Epidermal melanocyte (primary cell): ENCODE measurements around the gene IGF2BP3.
"Not testable (repeated sequence)": the region's sequence is repeated elsewhere in the genome, so short reads cannot be mapped to it uniquely, and the experiment has no call there.

Experiments
- DNase-seq: peaks from one replicate; pipeline ENCODE4 v3.0.0; 2011; ENCODE audit warnings: low spot score; ENCODE audit not compliant: insufficient read length

The IGF2BP3 gene

DNA sequence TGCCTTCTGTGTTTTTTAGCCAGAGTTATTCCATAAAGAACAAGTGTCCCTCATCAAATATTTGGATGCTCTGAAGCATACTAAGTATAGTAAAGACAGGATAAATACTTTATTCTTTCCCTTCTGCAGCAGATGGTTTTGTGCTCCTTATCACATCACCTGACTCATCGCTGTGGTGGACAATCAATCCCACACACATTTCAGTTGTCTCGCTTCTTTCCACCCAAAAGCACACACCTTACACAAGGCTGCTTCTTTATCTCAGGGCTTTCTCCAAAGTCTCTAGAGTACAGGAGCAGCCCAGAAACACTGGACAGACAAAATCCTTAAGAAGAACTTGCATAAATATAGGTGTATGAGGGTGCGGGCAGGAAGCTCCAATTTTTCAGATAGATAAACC, 43.4 kb downstream of the IGF2BP3 start:
- DNase-seq, result no peak

DNA sequence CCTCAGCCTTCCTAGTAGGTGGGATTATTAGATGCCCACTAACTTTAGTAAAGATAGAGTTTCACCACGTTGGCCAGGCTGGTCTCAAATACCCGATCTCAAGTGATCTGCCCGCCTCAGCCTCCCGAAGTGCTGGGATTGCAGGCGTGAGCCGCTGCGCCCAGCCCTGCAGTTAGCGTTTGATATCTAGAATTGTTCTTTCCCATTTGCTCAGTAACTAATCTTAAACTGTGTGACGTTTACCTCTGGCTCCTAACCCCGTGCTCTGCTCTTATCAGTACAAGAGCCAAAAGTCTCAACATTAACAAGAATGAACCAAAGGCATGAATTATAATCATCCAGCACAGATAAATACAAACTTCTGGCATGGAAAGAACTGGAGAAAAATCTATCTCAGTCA, 47.4 kb downstream of the IGF2BP3 start:
- DNase-seq, result no peak

DNA sequence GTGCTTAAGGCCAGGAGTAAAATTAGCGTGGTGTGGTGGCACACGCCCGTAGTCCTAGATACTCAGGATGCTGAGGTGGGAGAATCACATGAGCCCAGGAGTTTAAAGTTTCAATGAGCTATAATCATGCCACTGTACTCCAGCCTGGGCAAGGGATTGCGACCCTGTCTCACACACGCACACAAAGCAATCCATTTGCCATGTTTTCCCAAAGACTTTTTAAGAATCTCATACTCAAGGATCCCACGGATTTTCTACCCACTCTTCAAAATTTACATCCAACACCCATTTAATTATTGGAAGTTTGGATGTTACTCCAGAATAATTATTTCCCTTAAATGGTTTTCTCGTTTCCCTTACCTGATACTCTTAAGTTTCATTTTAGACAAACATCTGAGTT, 47.9 kb downstream of the IGF2BP3 start:
- DNase-seq, result no peak

- DNase-seq, result no peak
Observed at GRCh38 chr7:23419845-23420244, 50.4 kb downstream of the IGF2BP3 start.

- DNase-seq, result no peak
Observed at GRCh38 chr7:23419160-23419559, 51.1 kb downstream of the IGF2BP3 start.

GRCh38 chr7:23418046-23418445, 52.2 kb downstream of the IGF2BP3 start:
- DNase-seq, result no peak

- DNase-seq, result no peak
Observed at GRCh38 chr7:23415198-23415597, 55.1 kb downstream of the IGF2BP3 start.

DNA sequence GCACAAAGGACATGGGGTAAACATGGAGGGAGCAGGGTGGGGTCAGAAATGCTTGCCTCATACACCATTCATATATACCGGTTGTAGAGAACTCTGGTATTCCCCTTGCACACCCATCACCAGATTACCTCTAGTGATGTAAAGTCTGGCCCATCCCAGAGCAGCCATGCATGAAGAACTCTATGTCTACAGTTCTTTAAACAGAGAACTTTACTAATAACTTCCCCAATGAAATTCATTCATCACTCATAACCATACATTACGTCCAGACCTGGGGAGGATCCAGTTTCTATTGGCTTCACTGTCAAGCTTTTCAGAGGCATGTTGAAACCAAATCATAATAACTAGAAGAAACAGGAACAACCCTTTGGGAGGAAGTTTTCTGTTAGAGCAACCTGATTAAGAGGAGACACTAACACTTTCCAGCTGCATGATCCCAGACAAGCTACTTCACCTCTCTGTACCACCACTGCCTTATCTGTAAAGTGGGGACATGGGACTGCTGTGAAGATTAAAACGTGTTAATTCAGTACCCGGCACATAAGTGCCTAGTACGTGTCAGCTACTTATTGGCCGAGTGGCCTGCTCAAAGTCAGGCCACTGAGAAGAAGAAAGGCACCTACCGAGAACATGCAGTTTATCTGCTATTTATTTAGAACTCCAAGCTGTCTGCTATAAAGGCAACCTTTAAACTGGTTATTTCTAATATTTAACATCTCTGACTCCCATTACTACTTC, 59.7 kb downstream of the IGF2BP3 start:
- no peak for DNase-seq

DNA sequence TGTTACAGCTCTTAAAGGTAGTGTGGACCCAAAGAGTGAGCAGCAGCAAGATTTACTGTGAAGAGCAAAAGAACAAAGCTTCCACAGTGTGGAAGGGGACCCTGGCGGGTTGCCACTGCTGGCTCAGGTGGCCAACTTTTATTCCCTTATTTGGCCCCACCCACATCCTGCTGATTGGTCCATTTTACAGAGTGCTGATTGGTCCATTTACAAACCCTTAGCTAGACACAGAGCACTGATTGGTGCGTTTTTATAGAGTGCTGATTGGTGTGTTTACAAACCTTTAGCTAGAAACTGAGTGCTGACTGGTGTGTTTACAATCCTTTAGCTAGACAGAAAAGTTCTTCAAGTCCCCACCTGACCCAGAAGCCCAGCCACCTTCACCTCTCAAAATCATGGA, 63.7 kb downstream of the IGF2BP3 start:
- not testable (repeated sequence) for DNase-seq

DNA sequence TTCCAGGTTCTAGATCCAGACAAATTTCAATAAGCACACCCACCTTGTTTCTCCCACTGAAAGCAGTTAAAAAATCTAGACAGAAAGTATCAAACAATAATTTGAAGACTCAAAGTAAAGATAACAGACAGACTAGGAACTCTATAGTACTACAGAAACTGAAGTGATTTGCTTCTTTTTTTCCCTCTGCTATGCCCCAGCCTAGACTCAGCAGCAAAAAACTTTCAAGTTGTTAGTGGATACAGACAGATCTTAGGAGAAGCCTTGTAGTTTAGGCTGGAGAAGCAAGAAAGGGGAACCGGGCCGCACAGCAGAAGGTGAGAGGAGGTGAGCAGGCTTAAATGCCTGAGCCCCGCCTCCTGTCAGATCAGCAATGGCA, 65.1 kb downstream of the IGF2BP3 start:
- DNase-seq, result no peak

- peak; percentile 44 for DNase-seq
Observed at GRCh38 chr7:23404546-23405239, 65.6 kb downstream of the IGF2BP3 start.

- no peak for DNase-seq
Observed at GRCh38 chr7:23403970-23404369, 66.3 kb downstream of the IGF2BP3 start.

DNA sequence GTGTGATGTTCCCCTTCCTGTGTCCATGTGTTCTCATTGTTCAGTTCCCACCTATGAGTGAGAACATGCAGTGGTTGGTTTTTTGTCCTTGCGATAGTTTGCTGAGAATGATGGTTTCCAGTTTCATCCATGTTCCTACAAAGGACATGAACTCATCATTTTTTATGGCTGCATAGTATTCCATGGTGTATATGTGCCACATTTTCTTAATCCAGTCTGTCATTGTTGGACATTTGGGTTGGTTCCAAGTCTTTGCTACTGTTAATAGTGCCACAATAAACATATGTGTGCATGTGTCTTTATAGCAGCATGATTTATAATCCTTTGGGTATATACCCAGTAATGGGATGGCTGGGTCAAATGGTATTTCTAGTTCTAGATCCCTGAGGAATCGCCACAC, 72.2 kb downstream of the IGF2BP3 start:
- DNase-seq, result not testable (repeated sequence)

DNA sequence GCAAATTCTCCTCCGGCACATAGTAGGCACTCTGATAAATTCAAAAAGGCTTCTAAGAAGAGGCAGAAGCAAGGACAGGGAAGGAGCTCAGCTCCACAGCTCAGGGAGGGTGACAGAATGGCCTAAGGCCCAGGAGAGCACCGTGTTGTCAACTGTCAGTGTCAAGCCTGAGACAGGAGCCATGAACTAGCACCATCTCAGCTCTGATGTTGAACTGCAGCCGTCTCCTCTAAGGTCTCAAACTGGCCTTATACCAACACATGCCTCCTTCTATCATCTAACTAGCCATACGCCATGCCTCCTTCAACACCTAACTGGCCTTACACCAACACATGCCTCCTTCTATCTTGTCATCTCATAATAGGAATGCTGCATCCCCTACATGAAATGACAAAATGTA, 73.0 kb downstream of the IGF2BP3 start:
- no peak for DNase-seq

DNA sequence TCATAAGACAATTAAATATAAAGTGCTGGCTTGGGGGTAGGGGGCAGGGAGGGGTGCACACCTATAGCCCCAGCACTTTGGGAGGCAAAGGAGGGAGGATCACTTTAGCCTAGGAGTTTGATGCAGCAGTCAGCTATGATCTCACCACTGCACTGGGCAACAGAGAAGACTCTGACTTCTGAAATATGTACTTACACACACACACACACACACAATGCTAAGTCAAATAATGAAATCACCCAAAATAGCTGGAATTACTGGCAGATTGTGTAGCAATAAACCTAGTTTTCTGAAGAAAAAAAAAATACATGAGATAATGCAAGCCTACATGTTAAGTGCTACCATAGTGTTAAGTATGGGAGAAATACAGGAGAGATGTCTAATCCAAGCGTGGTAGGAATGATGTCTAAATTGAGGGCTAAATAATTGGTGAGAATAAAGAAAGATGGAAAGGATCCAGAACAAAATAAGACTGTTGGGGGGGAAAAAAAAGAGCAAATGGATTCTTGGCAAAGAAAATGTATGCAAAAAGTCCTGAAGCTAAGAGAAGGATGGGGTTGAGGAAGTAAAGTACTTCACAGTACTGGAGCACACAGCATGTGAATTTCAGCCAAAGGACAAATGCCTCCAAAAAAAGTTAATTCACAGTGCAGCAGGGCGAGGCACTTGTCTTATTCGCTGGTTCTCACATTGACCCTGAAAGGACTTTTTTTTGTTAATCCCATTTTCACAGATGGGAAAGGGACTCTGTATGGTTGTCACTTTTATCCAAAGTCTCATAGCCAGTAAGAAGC, 73.9 kb downstream of the IGF2BP3 start:
- no peak for DNase-seq

- DNase-seq, result no peak
Observed at GRCh38 chr7:23394488-23395171, 75.7 kb downstream of the IGF2BP3 start.

DNA sequence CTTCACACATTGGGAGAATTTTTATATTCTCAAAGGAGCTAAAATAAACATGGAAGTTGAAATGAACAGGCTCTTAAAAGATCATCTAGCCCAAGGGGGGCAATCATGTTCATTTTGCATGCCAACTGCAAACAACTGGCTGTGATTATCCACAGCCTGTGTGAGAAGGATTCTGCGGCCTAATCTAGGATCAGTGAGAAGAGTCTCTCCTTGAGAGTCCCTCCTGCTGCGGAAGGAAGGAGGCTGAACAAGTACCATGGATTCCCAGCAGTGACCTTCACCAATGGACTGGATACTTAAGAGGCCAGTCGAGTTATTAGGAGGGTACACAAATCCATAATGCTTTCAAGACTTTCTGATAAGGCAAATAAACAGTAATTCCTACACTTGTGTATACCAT, 76.7 kb downstream of the IGF2BP3 start:
- no peak for DNase-seq

DNA sequence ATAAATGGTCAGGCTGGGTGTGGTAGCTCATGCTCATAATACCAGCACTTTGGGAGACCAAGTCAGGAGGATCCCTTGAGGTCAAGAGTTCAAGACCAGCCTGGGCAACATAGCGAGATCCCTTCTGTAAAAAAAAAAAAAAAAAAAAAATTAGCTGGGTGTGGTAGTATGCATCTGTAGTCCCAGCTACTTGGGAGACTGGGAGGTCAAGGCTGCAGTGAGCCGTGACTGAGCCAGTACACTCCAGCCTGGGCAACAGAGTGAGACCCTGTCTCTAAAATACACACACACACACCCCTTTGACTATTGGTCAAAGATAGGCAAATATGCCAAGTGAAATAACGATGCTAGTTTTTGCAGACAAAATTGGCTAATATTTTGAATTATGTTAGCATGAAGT, 80.6 kb downstream of the IGF2BP3 start:
- DNase-seq, result no peak

- DNase-seq, result no peak
Observed at GRCh38 chr7:23387583-23387982, 82.7 kb downstream of the IGF2BP3 start.

DNA sequence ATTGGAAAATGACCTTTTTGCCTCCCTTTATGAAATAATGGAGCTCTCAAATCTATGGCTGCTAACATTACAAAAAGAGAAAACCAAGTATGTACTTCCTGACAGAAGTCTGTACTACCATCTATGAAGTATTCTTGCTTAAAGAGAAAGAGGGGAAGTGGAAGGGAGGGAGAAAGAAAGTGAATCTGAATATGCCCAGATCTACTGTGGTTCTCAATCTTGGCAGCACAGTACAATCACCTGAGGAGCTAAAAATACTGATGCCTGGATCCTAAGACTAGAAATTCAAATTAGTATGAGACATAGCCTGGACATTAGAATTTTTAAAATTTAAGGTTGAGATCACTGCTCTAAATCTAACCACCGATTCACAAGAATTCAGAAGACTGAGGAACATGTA, 85.2 kb downstream of the IGF2BP3 start:
- DNase-seq, result no peak

- no peak for DNase-seq
Observed at GRCh38 chr7:23383225-23383624, 87.1 kb downstream of the IGF2BP3 start.

DNA sequence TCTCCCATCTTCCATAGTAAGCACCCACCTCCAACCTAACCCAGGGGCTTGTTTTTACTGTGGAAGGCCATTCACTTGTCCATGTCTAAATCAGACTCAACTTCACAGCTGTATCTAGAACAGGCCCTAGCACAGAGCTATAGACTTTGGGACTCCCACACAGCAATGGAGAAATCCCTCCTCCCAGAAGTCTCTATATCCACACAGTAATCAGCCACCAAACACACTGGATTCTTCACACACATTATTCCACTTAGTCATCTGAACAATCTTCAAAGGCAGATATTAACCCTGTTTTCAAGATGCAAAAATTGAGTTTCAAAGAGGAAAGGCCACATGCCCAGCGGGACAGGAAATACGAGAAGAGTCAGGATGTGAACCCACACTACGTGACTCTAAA, 89.3 kb downstream of the IGF2BP3 start:
- no peak for DNase-seq
